ENCODE measurements around the gene DNAJB6.
A peak's percentile ranks its signal among the peaks of the same experiment; 100 is the strongest.

Gene DNAJB6

DNA sequence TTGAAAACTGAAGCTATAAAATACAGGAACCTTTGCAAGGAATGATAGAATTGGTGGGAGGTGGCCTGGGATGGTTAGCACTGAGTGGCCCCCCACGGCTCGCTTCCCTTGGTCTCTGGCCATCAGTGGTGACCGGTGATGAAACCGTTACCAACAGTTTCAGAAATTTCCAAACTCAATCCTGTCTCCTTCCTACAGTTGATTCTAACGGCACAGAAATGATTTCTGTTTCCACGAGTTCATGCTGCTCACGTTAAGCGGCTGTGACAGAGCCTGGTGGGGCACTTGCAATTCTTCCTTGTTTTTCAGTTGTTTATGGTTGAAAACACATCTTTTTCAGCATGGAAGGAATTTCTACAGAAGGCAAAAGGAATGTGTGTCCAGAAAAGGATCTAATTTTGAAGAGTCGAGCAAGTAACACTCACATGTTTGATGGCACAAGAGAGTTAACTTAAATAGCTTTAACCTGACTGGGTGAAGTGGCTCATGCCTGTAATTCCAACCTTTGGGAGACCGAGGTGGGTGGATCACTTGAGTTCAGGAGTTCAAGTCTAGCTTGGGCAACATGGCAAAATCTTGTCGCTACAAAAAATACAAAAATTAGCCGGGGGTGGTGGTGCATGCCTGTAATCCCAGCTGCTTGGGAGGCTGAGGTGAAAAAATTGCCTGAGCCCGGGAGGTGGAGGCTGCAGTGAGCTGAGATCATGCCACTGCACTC is 100.1 kb downstream of the DNAJB6 start:
- TF ChIP-seq CTCF (IDR thresholded peaks at IDR 0.05; ENCODE audit: low read depth, low read length) = no peak
- in situ Hi-C loops (cut with HindIII; ENCODE audit: low sequenced_read_pairs) = no loop called here
- no peak for DNase-seq (ENCODE audit: low read depth, low spot score)
- no peak overlapping the region for H3K4me3 ChIP-seq (ENCODE audit: low read depth, low read length)

- in situ Hi-C loops (cut with HindIII; ENCODE audit: low sequenced_read_pairs) = no loop called here
- no peak for TF ChIP-seq CTCF (IDR thresholded peaks at IDR 0.05; ENCODE audit: low read depth, low read length)
- no peak overlapping the region for H3K4me3 ChIP-seq (ENCODE audit: low read depth, low read length)
- no peak for DNase-seq (ENCODE audit: low read depth, low spot score)
Observed at GRCh38 chr7:157437519-157438061, 100.8 kb downstream of the DNAJB6 start.

DNA sequence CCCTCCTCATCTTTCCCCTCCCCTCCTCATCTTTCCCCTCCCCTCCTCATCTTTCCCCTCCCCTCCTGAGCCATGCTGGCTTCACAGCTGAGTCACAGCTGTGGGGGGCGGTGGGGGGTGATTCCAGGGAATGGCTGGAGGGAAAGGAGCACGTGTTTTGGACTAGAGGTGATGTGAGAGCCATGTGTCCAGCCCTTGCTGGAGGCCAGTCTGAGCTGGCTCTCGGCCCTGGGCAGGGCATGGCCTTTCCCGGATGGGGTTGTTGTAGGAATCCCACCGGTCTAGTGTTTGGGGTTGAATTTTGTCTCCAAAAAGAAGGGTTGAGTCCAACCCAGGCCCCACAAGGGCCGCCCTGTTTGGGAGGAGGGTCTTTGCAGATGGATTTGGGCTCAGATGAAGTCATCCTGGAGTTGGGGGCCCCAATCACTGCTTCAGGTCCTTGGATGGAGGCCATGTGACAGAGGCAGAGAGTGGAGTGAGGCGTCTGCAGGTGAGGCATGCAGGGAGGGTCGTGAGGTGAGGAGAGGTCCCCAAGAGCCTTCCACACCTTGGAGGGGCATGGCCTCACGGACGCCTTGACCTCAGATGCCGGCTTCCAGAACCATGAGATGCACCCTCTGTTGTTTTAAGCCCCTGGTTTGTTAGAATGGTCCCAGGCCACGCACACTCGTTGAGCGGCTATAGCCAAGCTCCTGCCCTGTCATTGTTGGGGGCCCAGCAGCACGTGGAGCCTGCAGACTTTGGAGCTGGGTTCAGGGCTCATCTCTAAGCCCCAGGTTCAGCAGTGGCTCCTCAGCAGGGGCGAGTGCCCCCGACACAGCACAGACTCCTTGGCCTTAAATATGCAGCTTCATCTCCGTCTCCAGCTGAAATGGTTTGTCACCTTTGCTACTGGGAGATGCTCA is 101.6 kb downstream of the DNAJB6 start:
- no peak overlapping the region for H3K4me3 ChIP-seq (ENCODE audit: low read depth, low read length)
- peak; percentile 4 for DNase-seq (ENCODE audit: low read depth, low spot score)
- no peak for TF ChIP-seq CTCF (IDR thresholded peaks at IDR 0.05; ENCODE audit: low read depth, low read length)
- in situ Hi-C loops (cut with HindIII; ENCODE audit: low sequenced_read_pairs) = no loop called here

GRCh38 chr7:157439149-157439548 is 102.3 kb downstream of the DNAJB6 start:
- no peak overlapping the region for H3K4me3 ChIP-seq (ENCODE audit: low read depth, low read length)
- no peak for DNase-seq (ENCODE audit: low read depth, low spot score)
- TF ChIP-seq CTCF (IDR thresholded peaks at IDR 0.05; ENCODE audit: low read depth, low read length) = no peak
- in situ Hi-C loops (cut with HindIII; ENCODE audit: low sequenced_read_pairs) = no loop called here

GRCh38 chr7:157439761-157440160 is 103.0 kb downstream of the DNAJB6 start:
- TF ChIP-seq CTCF (IDR thresholded peaks at IDR 0.05; ENCODE audit: low read depth, low read length) = no peak
- in situ Hi-C loops (cut with HindIII; ENCODE audit: low sequenced_read_pairs) = no loop called here
- no peak overlapping the region for H3K4me3 ChIP-seq (ENCODE audit: low read depth, low read length)

GRCh38 chr7:157440346-157441022 is 103.7 kb downstream of the DNAJB6 start:
- in situ Hi-C loops (cut with HindIII; ENCODE audit: low sequenced_read_pairs) = no loop called here
- H3K4me3 ChIP-seq (ENCODE audit: low read depth, low read length) = no peak overlapping the region
- no peak for DNase-seq (ENCODE audit: low read depth, low spot score)
- TF ChIP-seq CTCF (IDR thresholded peaks at IDR 0.05; ENCODE audit: low read depth, low read length) = no peak

More at GRCh38 chr7:157439761-157440160, 103.0 kb downstream of the DNAJB6 start:
- DNase-seq (ENCODE audit: low read depth, low spot score) = no peak
